Upper lobe of left lung (tissue), 4 donors: ENCODE data around the gene TNS1.

ENCODE experiments used
- CTCF ChIP-seq, 6 experiments: fragments of 450-650 bp in 4 of 6; fragments of 200-600 bp in 2 of 6; sonication (generic) in 2 of 6; IDR thresholded peaks; one replicate each; pipeline ENCODE4 v1.5.1; 2016 to 2019; ENCODE audit warnings: antibody characterized with exemption in 6 of 6
- POLR2AphosphoS5 ChIP-seq, 2 donors: sonication (generic); formaldehyde crosslinking; IDR thresholded peaks; one replicate each; pipeline ENCODE4 v1.5.1; 2017; ENCODE audit warnings: antibody characterized with exemption in 2 of 2

GRCh38 chr2:217903859-217904613, 98.8 kb downstream of the TNS1 start:
- TF ChIP-seq CTCF (IDR thresholded peaks at IDR 0.05), result peak in 1 of 6 experiments; percentile 4
- peak; percentile 88 to 91 for TF ChIP-seq POLR2AphosphoS5 (IDR thresholded peaks at IDR 0.05)
